Bronchial epithelial cell (primary cell): ENCODE data around the gene DUSP19. TPM values are rescaled to one million over a fixed set of nuclear protein-coding genes. Genes with fewer than 3 reads are reported as not detected.

Experiments
- DNase-seq: peaks from one replicate; pipeline ENCODE4 v3.0.0-alpha.2; 2010; ENCODE audit warnings: low read depth
- FAIRE-seq: peaks from 2 replicates; lab custom pipeline; 2011; peaks lifted over from hg19 to GRCh38; lab: Jason Lieb, UNC
- H3K27me3 ChIP-seq: 2 replicates; pipeline ENCODE4 v1.5.1; 2011; ENCODE audit warnings: low read length; ENCODE audit not compliant: control insufficient read depth, insufficient read depth
- H3K36me3 ChIP-seq: 2 replicates; pipeline ENCODE4 v1.5.1; 2011; ENCODE audit warnings: low read length; ENCODE audit not compliant: control insufficient read depth, insufficient read depth
- H3K4me3 ChIP-seq: 2 replicates; pipeline ENCODE4 v1.5.1; 2011; ENCODE audit warnings: mild to moderate bottlenecking, low read depth, low read length, control low read depth
- CTCF ChIP-seq: IDR thresholded peaks from 2 replicates; pipeline ENCODE4 v1.5.1; 2011; ENCODE audit warnings: mild to moderate bottlenecking, moderate library complexity, low read length, control low read depth, inconsistent platforms; ENCODE audit not compliant: insufficient read depth, severe bottlenecking
- total RNA-seq: library from RNA; depleted of rRNA; stranded (reverse); fragments of >200 nt; gene quantifications from 2 replicates; pipeline ENCODE4 v1.2.1, GENCODE V29; 2014

The DUSP19 gene
- total RNA-seq, 1 donor from 2014 or later, result under 0.01 TPM

- FAIRE-seq (no peak), DNase-seq (no peak)
- H3K27me3 ChIP-seq, result no peaks in the 10 kb centered on the region
- no peak overlapping the region for H3K4me3 ChIP-seq
- TF ChIP-seq CTCF, result no peak
- H3K36me3 ChIP-seq, result no peaks in the 10 kb centered on the region
These were observed 35.1 kb downstream of the DUSP19 start for GRCh38 chr2:183113630-183114029.

GRCh38 chr2:183117226-183117625, 38.7 kb downstream of the DUSP19 start:
- no peak for TF ChIP-seq CTCF
- Histone ChIP-seq H3K27me3 (no peaks in the 10 kb centered on the region), H3K4me3 (no peak overlapping the region), H3K36me3 (no peaks in the 10 kb centered on the region)
- FAIRE-seq (no peak), DNase-seq (no peak)

GRCh38 chr2:183123117-183123958, 44.8 kb downstream of the DUSP19 start:
- H3K27me3 ChIP-seq, result no peaks in the 10 kb centered on the region
- H3K4me3 ChIP-seq, result peak overlapping the region; percentile 86
- no peaks in the 10 kb centered on the region for H3K36me3 ChIP-seq
- TF ChIP-seq CTCF, result no peak
- FAIRE-seq (no peak), DNase-seq (no peak)

- Histone ChIP-seq H3K36me3 (no peaks in the 10 kb centered on the region), H3K27me3 (no peaks in the 10 kb centered on the region), H3K4me3 (peak overlapping the region; percentile 86)
- no peak for FAIRE-seq
- no peak for TF ChIP-seq CTCF
- DNase-seq, result no peak
These were observed 45.3 kb downstream of the DUSP19 start for GRCh38 chr2:183123959-183124221.

- H3K4me3 ChIP-seq, result peak within 1 kb of the TSS; percentile 86
- TF ChIP-seq CTCF, result no peak
- H3K27me3 ChIP-seq, result no peaks in the 10 kb centered on the region
- FAIRE-seq (no peak), DNase-seq (peak; percentile 88)
- H3K36me3 ChIP-seq, result no peaks in the 10 kb centered on the region
These were observed 45.8 kb downstream of the DUSP19 start, which contains the start of gene NUP35 for GRCh38 chr2:183124222-183124956. Gene NUP35 (plus strand): TSS chr2:183124443. CDS start chr2:183124458, 15 bp downstream.

GRCh38 chr2:183124957-183125255, 46.4 kb downstream of the DUSP19 start:
- no peaks in the 10 kb centered on the region for H3K27me3 ChIP-seq

More at GRCh38 chr2:183124957-183125255, 46.4 kb downstream of the DUSP19 start:
- H3K4me3 ChIP-seq, result peak overlapping the region; percentile 86
- H3K36me3 ChIP-seq, result no peaks in the 10 kb centered on the region
- FAIRE-seq (no peak), DNase-seq (no peak)
- TF ChIP-seq CTCF, result no peak
